Measurements from ENCODE around the gene ADK.
A peak's percentile ranks its signal among the peaks of the same experiment; 100 is the strongest.

The ADK gene

DNA sequence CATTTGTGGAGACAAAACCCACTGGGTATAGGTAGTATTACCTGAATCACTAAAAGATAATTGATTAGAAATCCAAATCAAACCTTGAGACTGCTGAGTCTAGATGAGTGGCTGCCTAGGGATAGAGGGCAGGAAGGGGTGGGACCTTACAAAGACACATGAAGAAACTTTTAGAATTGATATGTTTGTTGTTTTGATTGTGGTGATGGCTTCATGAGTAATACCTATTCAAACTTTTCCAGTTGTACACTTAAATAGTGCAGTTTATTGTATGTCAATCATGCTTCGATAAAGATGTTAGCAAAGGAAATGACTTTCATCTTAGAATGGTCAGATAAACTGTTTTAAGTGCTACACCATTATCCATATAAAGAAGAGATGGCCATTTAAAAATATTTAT is 486.7 kb downstream of the ADK start:
- no peak for DNase-seq

DNA sequence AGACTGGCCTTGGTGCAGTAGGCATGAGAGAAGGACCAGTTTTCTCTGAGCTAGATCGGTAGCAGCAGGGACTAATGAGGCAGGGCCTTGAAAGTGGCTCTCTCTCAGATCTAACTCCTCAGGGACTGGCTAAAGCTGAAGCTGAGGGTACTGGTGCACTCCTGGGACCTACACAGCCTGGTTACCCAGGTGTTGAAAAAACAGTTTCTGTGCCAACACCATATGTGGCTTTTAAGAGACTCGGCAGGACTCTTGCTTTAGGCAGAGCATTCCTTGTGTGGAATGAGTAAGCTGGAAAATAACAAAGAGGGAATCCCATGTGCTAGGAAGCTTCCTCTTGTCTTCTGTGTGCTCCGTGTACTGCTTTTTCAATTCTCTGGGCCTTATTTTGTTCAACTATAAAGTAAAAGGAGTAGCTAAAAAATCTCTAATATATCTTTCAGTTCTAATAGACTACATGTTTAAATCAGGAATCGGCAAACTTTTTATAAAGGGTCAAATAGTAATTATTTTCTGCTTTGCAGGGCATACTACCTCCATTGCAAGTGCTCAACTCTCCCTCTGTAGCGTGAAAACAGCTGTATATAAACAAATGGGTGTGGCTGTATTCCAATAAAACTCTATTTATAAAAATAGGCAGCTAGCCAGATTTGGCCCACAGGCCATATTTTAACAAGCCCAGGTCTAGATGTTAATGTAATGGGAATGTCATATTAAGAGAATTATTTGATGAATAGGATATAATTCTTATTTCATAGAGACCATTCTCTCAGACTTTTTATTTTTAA is 489.3 kb downstream of the ADK start:
- peak; percentile 68 for DNase-seq

- no peak for DNase-seq
Observed at GRCh38 chr10:74641659-74642058, 490.6 kb downstream of the ADK start.

GRCh38 chr10:74642901-74643595 is 492.0 kb downstream of the ADK start:
- no peak for DNase-seq

- DNase-seq = no peak
Observed at GRCh38 chr10:74643596-74643975, 492.6 kb downstream of the ADK start.

DNA sequence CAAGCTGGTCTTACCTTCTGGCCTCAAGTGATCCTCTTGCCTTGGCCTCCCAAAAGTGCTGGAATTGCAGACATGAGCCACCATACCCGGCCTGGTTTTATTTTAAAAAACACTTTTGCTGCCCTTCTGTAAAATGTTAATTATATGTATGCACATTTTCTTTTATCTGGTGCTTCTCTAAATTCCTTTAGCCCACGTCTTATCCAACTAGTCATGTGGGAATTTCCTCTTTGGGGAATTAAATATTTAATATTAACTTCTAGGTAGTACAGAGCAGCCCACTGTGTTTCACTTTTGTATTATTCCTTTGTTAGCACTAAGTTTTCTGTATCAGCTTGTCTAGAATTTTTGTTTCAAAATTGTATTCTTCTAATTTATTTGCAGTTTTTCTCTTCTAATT is 493.7 kb downstream of the ADK start:
- DNase-seq = no peak

DNA sequence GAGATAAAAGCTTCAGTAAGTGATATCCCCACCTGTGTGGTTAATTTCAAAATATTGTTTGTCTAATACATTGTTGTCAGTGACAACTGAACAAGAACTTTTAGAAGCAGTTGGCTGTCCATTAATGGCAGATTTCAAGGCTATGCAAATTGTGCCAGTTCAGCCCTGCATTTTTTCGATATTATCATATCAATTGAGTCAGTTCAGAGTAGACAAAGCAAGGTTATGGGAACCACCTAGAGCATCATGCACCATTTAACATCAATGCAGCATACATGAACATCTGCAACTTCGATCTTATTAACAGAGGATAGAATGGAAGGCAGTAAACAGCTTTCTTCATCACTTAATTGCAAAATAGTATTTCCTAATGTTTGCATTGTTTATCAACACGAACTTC is 494.7 kb downstream of the ADK start:
- DNase-seq = peak; percentile 16

- DNase-seq = no peak
Observed at GRCh38 chr10:74650613-74651012, 499.6 kb downstream of the ADK start.

DNA sequence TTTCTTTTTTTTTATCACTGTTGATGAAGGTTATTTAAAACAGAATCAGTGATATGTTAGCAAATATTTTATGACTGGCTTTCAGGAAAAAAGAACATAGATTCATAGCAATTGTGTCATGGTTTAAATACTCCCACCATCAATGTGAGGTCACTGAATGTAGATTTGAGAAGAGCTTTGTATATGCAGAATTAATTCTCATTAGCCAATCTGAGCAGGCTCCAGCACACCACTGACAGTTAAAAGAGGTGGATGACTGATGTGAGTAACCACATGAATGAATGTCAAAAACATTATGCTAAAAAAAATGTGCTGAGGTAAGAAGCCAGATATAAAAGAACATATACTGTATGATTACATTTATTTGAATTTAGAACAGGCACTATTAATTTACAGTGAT is 500.5 kb downstream of the ADK start:
- no peak for DNase-seq

DNA sequence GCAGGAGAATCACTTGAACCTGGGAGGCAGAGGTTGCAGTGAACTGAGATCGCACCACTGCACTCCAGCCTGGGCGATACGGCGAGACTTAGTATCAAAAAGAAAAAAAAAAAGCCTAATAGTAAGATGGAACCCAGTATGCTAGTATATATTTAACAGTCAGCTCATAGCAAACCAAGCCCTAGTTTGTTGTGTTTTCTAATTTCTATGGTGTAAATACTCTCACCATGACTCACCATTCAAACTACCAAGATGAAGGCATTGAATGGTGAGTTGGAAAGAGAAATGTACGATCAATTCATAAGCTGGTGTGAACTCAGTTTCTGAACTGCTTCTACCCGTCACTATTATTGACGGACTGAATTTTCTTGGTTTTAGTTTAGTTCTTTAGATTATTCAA is 501.6 kb downstream of the ADK start:
- no peak for DNase-seq

DNA sequence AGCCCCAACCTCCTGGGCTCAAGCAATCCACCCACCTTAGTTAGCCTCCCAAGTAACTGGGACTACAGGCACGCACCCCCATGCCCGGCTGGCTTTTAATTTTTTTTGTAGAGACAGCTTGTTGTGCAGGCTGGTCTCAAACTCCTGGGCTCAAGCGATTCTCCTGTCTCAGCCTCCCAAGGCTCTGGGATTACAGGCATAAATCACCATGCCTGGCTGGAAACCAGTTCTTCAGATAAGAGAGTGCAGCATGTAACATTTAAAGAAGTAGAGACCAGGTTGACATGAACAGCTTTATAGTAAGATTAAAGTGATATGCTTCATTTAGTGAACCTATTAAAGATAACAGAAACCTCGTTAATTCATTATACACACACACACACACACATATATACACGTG is 507.5 kb downstream of the ADK start:
- no peak for DNase-seq

- no peak for DNase-seq
Observed at GRCh38 chr10:74662635-74663034, 511.6 kb downstream of the ADK start.

- no peak for DNase-seq
Observed at GRCh38 chr10:74669210-74669609, 518.2 kb downstream of the ADK start.

- no peak for DNase-seq
Observed at GRCh38 chr10:74671716-74672115, 520.7 kb downstream of the ADK start.

DNA sequence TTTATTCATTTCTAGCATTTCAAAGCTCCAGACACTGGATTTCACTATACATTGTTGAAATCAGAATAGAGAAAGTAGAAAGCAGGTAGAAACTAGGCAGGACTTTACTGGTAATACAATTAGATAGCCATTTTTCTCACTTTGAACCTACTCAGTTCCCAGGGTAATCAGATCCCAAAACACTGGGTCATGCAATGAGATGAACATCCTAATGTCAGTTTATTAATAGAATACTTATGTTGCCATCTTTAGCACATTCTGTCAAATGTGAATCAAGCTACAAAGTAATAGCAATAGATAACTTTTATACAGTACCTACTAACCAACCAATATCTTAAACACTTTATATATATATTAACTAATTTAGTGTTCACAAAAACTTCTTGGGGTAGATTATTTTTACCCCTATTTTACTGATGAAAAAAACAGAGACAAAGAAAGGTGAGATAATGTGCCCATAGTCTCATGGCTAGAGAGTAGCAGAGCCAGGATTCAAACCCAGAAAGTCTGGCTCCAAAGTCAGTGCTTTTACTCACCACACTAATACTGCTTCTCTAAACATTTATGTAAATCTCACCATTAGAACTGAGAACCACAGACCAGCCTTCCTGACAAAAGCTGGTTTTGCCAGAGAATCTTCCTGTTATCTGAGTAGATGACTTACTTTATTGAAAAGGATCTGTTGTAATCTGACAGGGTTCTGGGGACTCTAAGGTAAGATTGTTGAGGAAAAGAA is 521.6 kb downstream of the ADK start:
- DNase-seq = no peak

DNA sequence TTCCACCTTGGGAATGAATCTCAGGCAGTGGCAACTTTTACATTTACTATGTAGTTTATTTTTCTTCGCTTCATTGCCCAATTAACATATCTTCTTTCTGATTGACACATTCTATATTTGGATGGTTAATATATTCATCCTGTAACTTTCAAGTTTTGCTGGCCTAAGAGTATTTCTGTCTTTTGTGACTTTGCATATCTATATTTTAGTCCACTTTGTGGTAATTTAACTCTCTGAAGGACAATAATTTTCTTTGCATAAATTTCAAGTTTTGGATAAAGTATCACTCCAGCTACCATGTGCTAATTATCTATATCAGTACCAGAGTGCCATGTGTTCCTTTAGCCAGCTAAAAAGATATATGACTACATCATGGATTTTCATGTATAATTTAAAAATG is 523.9 kb downstream of the ADK start:
- DNase-seq = no peak

GRCh38 chr10:74675484-74675883 is 524.5 kb downstream of the ADK start:
- no peak for DNase-seq

DNA sequence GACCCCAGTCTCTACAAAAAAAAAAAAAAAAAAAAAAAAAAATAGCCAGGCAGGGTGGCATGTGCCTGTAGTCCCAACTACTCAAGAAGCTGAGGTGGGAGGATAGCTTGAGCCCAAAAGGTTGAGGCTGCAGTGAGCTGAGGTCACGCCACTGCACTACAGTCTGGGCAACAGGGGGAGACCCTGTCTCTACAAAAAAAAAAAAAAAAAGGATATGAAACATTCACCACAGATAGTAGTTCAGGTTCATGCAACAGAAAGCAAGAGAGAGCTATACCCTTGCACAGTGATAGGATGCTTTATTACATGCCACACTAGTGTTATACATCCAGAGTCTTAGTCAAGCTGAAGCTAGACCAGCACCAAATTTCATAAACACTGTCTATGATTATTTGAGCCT is 526.9 kb downstream of the ADK start:
- no peak for DNase-seq

- no peak for DNase-seq
Observed at GRCh38 chr10:74681917-74682627, 531.1 kb downstream of the ADK start.

- DNase-seq = no peak
Observed at GRCh38 chr10:74683067-74683466, 532.0 kb downstream of the ADK start.

GRCh38 chr10:74683621-74684364 is 532.8 kb downstream of the ADK start:
- peak; percentile 22 for DNase-seq

DNA sequence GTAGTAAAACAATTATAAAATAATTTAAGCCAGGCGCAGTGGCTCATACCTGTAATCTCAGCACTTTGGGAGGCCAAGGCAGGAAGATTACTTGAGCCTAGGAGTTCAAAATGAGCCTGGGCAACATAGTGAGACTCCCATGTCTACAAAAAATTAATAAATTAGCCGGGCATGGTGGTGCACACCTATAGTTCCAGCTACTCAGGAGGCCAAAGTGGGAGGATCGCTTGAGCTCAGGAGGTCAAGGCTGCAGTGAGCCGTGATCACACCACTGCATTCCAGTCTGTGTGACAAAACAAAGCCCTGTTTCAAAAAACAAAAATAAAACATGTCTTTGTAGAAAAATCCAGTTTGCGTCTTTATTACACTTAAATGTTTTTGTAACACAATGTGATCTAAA is 533.4 kb downstream of the ADK start:
- DNase-seq = no peak

DNA sequence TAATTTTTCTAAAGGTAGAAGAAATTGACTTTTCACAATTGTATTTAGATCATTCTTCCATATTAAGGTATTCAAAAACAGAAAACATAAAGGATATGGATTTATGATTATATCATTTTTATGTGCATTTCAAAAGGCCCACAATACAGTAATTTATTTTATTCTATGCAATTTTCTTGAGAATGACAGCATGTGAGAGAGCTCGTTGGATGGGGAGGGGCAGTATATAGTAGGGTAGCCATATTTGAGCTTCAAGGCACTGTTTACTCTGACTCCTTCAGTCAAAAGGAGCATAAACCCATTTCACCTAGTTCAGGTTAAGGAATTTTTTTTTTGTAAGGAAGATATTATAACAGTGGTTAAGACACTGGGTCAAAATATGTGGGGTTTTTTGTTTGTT is 534.5 kb downstream of the ADK start:
- DNase-seq = no peak

Data from NCI-H748 treated with DMSO at 0.1 percent for 48 hours (cell line).